ENCODE results near the gene EVX1.

The EVX1 gene

DNA sequence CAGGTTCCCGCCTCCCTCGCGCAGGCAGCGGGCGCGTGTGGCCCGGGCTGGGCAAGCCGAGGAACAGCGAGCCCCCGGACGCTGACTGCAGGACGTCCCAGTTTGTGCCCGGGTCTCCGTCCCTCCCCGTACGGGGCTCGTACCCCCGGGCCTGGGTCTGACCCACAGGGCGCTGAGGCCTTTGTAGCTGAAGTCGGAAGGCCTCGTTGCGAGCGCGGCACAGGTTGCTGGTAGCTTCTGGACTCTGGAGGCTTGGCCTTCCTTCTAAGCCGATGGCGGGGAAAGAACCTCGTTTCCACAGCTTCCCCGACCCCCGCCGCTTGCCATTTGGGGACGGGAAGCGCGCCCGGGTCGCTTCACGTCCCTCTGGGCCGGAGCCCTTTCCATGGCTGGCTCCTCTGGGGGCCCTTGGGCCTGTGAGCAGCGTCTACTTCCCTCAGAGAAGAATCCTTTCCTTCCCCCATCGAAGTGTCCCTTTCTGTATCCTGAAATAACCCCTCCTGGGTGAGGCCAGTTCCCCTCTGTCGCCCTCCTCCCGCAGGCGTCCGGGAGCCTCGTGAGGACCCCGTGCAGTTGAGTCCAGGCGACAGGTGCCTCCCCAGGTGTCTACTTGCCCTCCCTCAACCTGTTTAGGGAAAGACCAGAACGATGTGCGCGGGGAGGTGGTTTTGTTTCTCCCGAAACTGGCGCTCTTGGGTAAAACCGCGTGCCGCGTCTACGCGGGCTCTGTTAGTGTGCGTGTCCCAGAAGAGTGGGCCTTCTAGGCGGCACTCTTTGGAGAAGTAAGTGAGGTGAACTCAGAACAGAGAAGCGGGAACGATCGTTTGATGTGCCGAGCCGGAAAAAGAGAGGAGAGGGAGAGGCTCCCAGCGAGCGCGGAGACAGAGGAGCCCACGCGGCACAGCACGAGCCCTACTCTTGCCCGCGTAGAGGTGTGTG lies 9.3 kb downstream of the EVX1 start:
- Histone ChIP-seq H3K9me3 (ENCODE audit: control insufficient read depth, low read length) (no peaks in the 10 kb centered on the region), H3K9ac (no peak overlapping the region), H2AFZ (peak overlapping the region; percentile 22), H3K27ac (no peak overlapping the region), H3K27me3 (ENCODE audit: control insufficient read depth, insufficient read depth, low read length) (peaks cover 14% of the 10 kb centered on the region), H3K79me2 (no peaks in the 10 kb centered on the region), H3K4me2 (ENCODE audit: low read length) (no peak overlapping the region), H3K4me3 (ENCODE audit: low read depth, low read length) (no peak overlapping the region), H3K4me1 (no peaks in the 10 kb centered on the region), H3K36me3 (ENCODE audit: control insufficient read depth, insufficient read depth, low read length) (no peaks in the 10 kb centered on the region)
- TF ChIP-seq, protein P1, sequence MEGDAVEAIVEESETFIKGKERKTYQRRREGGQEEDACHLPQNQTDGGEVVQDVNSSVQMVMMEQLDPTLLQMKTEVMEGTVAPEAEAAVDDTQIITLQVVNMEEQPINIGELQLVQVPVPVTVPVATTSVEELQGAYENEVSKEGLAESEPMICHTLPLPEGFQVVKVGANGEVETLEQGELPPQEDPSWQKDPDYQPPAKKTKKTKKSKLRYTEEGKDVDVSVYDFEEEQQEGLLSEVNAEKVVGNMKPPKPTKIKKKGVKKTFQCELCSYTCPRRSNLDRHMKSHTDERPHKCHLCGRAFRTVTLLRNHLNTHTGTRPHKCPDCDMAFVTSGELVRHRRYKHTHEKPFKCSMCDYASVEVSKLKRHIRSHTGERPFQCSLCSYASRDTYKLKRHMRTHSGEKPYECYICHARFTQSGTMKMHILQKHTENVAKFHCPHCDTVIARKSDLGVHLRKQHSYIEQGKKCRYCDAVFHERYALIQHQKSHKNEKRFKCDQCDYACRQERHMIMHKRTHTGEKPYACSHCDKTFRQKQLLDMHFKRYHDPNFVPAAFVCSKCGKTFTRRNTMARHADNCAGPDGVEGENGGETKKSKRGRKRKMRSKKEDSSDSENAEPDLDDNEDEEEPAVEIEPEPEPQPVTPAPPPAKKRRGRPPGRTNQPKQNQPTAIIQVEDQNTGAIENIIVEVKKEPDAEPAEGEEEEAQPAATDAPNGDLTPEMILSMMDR (IDR thresholded peaks at IDR 0.05), result no peak

DNA sequence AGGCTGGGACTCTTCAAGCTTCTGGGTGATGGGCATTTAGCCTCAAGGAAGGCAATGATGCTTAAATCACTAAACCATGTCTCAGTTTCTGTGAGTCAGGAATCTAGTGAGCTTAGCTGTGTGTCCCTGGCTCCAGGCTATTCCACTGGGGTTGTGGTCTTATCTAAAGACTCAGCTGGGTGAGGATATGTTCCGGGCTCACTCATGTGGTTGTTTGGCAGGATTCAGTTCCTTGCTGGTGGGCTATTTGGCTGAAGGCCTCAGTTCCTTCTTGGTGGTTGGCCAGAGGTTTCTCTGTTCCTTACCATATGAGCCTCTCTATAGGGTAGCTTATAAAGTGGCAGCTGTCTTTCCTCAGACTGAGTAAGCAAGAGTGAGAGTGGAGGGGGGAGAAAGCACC lies 12.0 kb downstream of the EVX1 start:
- Histone ChIP-seq H3K9ac (no peak overlapping the region), H3K27ac (no peak overlapping the region), H3K27me3 (ENCODE audit: control insufficient read depth, insufficient read depth, low read length) (peaks cover 3% of the 10 kb centered on the region), H3K4me2 (ENCODE audit: low read length) (no peak overlapping the region), H3K36me3 (ENCODE audit: control insufficient read depth, insufficient read depth, low read length) (no peaks in the 10 kb centered on the region), H2AFZ (no peak overlapping the region), H3K4me3 (ENCODE audit: low read depth, low read length) (no peak overlapping the region), H3K9me3 (ENCODE audit: control insufficient read depth, low read length) (no peaks in the 10 kb centered on the region), H3K4me1 (no peaks in the 10 kb centered on the region), H3K79me2 (no peaks in the 10 kb centered on the region)
- TF ChIP-seq, protein P1 (IDR thresholded peaks at IDR 0.05), result no peak

DNA sequence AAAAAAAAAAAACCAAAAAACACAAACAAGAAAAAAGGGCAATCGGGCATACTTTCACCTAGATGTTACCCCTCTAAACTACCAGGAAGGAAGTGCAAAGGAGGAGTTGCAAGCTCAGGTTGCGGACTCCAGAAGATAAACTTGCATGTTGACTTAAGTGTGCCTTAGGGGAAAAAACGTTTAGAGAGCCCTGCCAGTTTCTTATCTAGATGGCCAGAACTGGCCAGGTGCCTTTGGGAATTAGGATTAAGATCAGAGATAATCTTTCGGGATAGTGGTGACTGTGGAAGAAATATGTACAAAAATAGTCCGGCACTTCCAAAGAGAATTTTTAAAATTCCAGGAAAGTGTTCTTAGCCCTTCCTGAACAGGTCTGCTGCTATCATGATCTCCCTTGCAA lies 17.6 kb downstream of the EVX1 start:
- H3K4me1 ChIP-seq, result no peaks in the 10 kb centered on the region
- H3K4me2 ChIP-seq (ENCODE audit: low read length), result no peak overlapping the region
- no peak overlapping the region for H3K9ac ChIP-seq
- no peak overlapping the region for H3K4me3 ChIP-seq (ENCODE audit: low read depth, low read length)
- no peaks in the 10 kb centered on the region for H3K36me3 ChIP-seq (ENCODE audit: control insufficient read depth, insufficient read depth, low read length)
- H3K27me3 ChIP-seq (ENCODE audit: control insufficient read depth, insufficient read depth, low read length), result no peaks in the 10 kb centered on the region
- H3K9me3 ChIP-seq (ENCODE audit: control insufficient read depth, low read length), result no peaks in the 10 kb centered on the region
- H2AFZ ChIP-seq, result no peak overlapping the region
- no peaks in the 10 kb centered on the region for H3K79me2 ChIP-seq
- TF ChIP-seq, protein P1 (IDR thresholded peaks at IDR 0.05), result no peak
- H3K27ac ChIP-seq, result no peak overlapping the region

DNA sequence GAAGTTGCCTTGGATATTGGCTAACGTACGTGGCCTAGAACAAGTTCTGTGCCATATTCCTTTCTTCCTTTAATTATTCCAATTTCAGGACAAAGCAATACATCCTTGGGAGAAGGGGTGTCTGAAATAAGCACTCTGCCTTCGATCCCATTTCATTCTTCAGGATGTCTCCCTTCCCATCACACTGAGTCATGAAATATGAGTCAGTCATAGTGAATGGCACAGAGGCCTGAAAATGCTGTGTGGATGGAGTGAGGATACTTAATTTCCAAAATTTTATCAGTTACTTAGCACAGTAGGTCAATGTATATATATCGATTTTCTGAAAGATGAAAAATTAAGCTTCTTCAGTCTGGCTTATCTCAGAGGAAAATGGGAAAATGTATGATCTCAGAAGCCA lies 19.5 kb downstream of the EVX1 start:
- no peaks in the 10 kb centered on the region for H3K4me1 ChIP-seq
- H3K4me2 ChIP-seq (ENCODE audit: low read length), result no peak overlapping the region
- no peaks in the 10 kb centered on the region for H3K27me3 ChIP-seq (ENCODE audit: control insufficient read depth, insufficient read depth, low read length)
- no peak overlapping the region for H3K9ac ChIP-seq
- H3K36me3 ChIP-seq (ENCODE audit: control insufficient read depth, insufficient read depth, low read length), result no peaks in the 10 kb centered on the region
- H3K4me3 ChIP-seq (ENCODE audit: low read depth, low read length), result no peak overlapping the region
- no peaks in the 10 kb centered on the region for H3K79me2 ChIP-seq
- TF ChIP-seq, protein P1 (IDR thresholded peaks at IDR 0.05), result no peak
- no peak overlapping the region for H3K27ac ChIP-seq
- no peaks in the 10 kb centered on the region for H3K9me3 ChIP-seq (ENCODE audit: control insufficient read depth, low read length)
- no peak overlapping the region for H2AFZ ChIP-seq

DNA sequence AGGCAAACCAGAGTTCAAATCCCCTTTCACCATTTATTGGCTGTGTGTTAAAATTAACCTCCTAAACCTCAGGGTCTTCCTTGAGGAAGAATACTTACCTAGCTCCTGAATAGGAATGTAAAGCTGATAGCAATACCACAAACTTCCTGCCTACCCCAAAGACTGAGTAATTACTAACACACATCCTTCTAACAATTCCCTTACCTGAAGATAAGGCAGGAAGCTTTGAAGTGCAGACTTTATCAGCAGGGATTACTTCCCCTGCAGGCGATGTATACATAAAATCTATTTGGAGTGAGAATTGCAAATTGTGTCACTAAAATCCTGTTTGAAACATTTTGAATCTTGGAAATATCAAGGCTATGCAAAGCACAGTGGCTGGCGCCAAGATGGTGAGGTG lies 21.2 kb downstream of the EVX1 start:
- no peaks in the 10 kb centered on the region for H3K79me2 ChIP-seq
- H3K4me1 ChIP-seq, result no peaks in the 10 kb centered on the region
- H3K27me3 ChIP-seq (ENCODE audit: control insufficient read depth, insufficient read depth, low read length), result no peaks in the 10 kb centered on the region
- H3K27ac ChIP-seq, result no peak overlapping the region
- H2AFZ ChIP-seq, result no peak overlapping the region
- H3K4me3 ChIP-seq (ENCODE audit: low read depth, low read length), result no peak overlapping the region
- no peak overlapping the region for H3K9ac ChIP-seq
- H3K9me3 ChIP-seq (ENCODE audit: control insufficient read depth, low read length), result no peaks in the 10 kb centered on the region
- H3K4me2 ChIP-seq (ENCODE audit: low read length), result no peak overlapping the region
- no peaks in the 10 kb centered on the region for H3K36me3 ChIP-seq (ENCODE audit: control insufficient read depth, insufficient read depth, low read length)
- TF ChIP-seq, protein P1 (IDR thresholded peaks at IDR 0.05), result no peak
